H9 (cell line): ENCODE results near the gene TTC23. TPM values are rescaled to one million over a fixed set of nuclear protein-coding genes. Genes with fewer than 3 reads are reported as not detected.

Experiments used
- DNase-seq: peaks from one replicate; pipeline ENCODE4 v3.0.0-alpha.2; 2017
- H2AFZ ChIP-seq: one replicate; pipeline ENCODE4 v1.6.1; 2013; ENCODE audit warnings: mild to moderate bottlenecking, low read length, control low read depth, moderate library complexity
- H2AK5ac ChIP-seq: 2 replicates; pipeline ENCODE4 v1.6.1; 2013; ENCODE audit warnings: low read length, control low read depth, mixed read lengths; ENCODE audit not compliant: insufficient read length
- H2BK120ac ChIP-seq: one replicate; pipeline ENCODE4 v1.6.1; 2013; ENCODE audit warnings: low read depth, mild to moderate bottlenecking, low read length, control low read depth, inconsistent platforms; ENCODE audit not compliant: poor library complexity, severe bottlenecking
- H2BK12ac ChIP-seq: 2 replicates; pipeline ENCODE4 v1.6.1; 2013; ENCODE audit warnings: low read length, control low read depth, mixed read lengths, low read depth; ENCODE audit not compliant: insufficient read length
- H2BK15ac ChIP-seq: 2 replicates; pipeline ENCODE4 v1.6.1; 2013; ENCODE audit warnings: low read depth, low read length, control low read depth
- H2BK20ac ChIP-seq: one replicate; pipeline ENCODE4 v1.6.1; 2013; ENCODE audit warnings: low read depth, mild to moderate bottlenecking, low read length, control low read depth, inconsistent platforms; ENCODE audit not compliant: poor library complexity, severe bottlenecking
- H2BK5ac ChIP-seq: 2 replicates; pipeline ENCODE4 v1.6.1; 2013; ENCODE audit warnings: low read length, control low read depth, mixed read lengths; ENCODE audit not compliant: insufficient read length
- H3K14ac ChIP-seq: 2 replicates; pipeline ENCODE4 v1.6.1; 2013; ENCODE audit warnings: low read length, control low read depth; ENCODE audit not compliant: insufficient read depth
- H3K18ac ChIP-seq: 2 replicates; pipeline ENCODE4 v1.6.1; 2013; ENCODE audit warnings: low read depth, mild to moderate bottlenecking, mixed read lengths, low read length, control low read depth; ENCODE audit not compliant: insufficient read length
- H3K23ac ChIP-seq: 2 replicates; pipeline ENCODE4 v1.6.1; 2013; ENCODE audit warnings: low read length, control low read depth, mixed read lengths, low read depth; ENCODE audit not compliant: insufficient read length
- H3K23me2 ChIP-seq: 2 replicates; pipeline ENCODE4 v1.6.1; 2013; ENCODE audit warnings: low read depth, mild to moderate bottlenecking, mixed read lengths, low read length, control low read depth; ENCODE audit not compliant: insufficient read length, poor library complexity, severe bottlenecking
- H3K27ac ChIP-seq: 2 replicates; pipeline ENCODE4 v1.5.1; 2013; ENCODE audit warnings: low read length, control low read depth, mixed read lengths, low read depth; ENCODE audit not compliant: insufficient read length
- H3K27me3 ChIP-seq: 2 replicates; pipeline ENCODE4 v1.6.1; 2013; ENCODE audit warnings: low read length, control low read depth, inconsistent platforms; ENCODE audit not compliant: insufficient read depth
- H3K4ac ChIP-seq: 2 replicates; pipeline ENCODE4 v1.6.1; 2013; ENCODE audit warnings: low read depth, mild to moderate bottlenecking, control low read depth, inconsistent platforms, low read length, moderate library complexity
- H3K4me1 ChIP-seq: 2 replicates; pipeline ENCODE4 v1.6.1; 2013; ENCODE audit warnings: low read length, control low read depth, inconsistent platforms; ENCODE audit not compliant: insufficient read depth
- H3K4me2 ChIP-seq: 2 replicates; pipeline ENCODE4 v1.6.1; 2013; ENCODE audit warnings: low read length, control low read depth, mixed read lengths; ENCODE audit not compliant: insufficient read length, insufficient read depth
- H3K56ac ChIP-seq: 2 replicates; pipeline ENCODE4 v1.6.1; 2013; ENCODE audit warnings: low read depth, mild to moderate bottlenecking, mixed read lengths, low read length, control low read depth; ENCODE audit not compliant: insufficient read length
- H3K79me1 ChIP-seq: 2 replicates; pipeline ENCODE4 v1.6.1; 2013; ENCODE audit warnings: low read depth, mild to moderate bottlenecking, moderate library complexity, low read length, control low read depth, inconsistent platforms; ENCODE audit not compliant: insufficient read depth, poor library complexity, severe bottlenecking
- H3K79me2 ChIP-seq: 2 replicates; pipeline ENCODE4 v1.6.1; 2013; ENCODE audit warnings: low read length, control low read depth, inconsistent platforms; ENCODE audit not compliant: insufficient read depth
- H3K9ac ChIP-seq: 2 replicates; pipeline ENCODE4 v1.6.1; 2013; ENCODE audit warnings: low read length, control low read depth, mixed read lengths; ENCODE audit not compliant: insufficient read length; ENCODE audit errors: extremely low read depth
- H3K9me3 ChIP-seq: one replicate; pipeline ENCODE4 v1.6.1; 2013; ENCODE audit warnings: low read depth, low read length, inconsistent platforms; ENCODE audit not compliant: control insufficient read depth
- H3T11ph ChIP-seq: one replicate; pipeline ENCODE4 v1.6.1; 2013; ENCODE audit warnings: mild to moderate bottlenecking, low read length, control low read depth, inconsistent platforms
- H4K20me1 ChIP-seq: one replicate; pipeline ENCODE4 v1.6.1; 2013; ENCODE audit not compliant: control insufficient read depth, insufficient read length, insufficient read depth
- H4K5ac ChIP-seq: 2 replicates; pipeline ENCODE4 v1.6.1; 2013; ENCODE audit warnings: low read depth, mild to moderate bottlenecking, mixed read lengths, low read length, control low read depth; ENCODE audit not compliant: insufficient read length
- H4K8ac ChIP-seq: replicated peaks from 2 replicates; pipeline ENCODE4 v1.6.1; 2013; ENCODE audit warnings: low read length, control low read depth, mixed read lengths, low read depth; ENCODE audit not compliant: insufficient read length
- H4K91ac ChIP-seq: 2 replicates; pipeline ENCODE4 v1.6.1; 2013; ENCODE audit warnings: low read depth, mild to moderate bottlenecking, moderate library complexity, mixed read lengths, low read length, control low read depth; ENCODE audit not compliant: insufficient read length
- H3K27ac Mint-ChIP-seq, 3 experiments: 2 replicates in 2 of 3; 3 replicates in 1 of 3; pipeline ENCODE4 v1.8.0; 2020 to 2021; ENCODE audit warnings: mixed read lengths in 3 of 3, mild to moderate bottlenecking in 1 of 3, moderate library complexity in 1 of 3
- H3K27me3 Mint-ChIP-seq: 2 replicates; pipeline ENCODE4 v1.8.0; 2021; ENCODE audit warnings: low read depth, mild to moderate bottlenecking, moderate library complexity, mixed read lengths
- H3K36me3 Mint-ChIP-seq, 3 experiments: 2 replicates in 2 of 3; 3 replicates in 1 of 3; pipeline ENCODE4 v1.8.0; 2020 to 2021; ENCODE audit warnings: low read depth in 3 of 3, mixed read lengths in 3 of 3; ENCODE audit not compliant: insufficient read depth in 1 of 3
- H3K4me1 Mint-ChIP-seq, 2 experiments: 2 replicates each; pipeline ENCODE4 v1.8.0; 2020; ENCODE audit warnings: mixed read lengths in 2 of 2
- H3K4me3 Mint-ChIP-seq, 2 experiments: 2 replicates in 1 of 2; 3 replicates in 1 of 2; pipeline ENCODE4 v1.8.0; 2020 to 2021; ENCODE audit warnings: mild to moderate bottlenecking in 2 of 2, mixed read lengths in 2 of 2, moderate library complexity in 1 of 2
- H3K9me3 Mint-ChIP-seq, 2 experiments: 2 replicates in 1 of 2; 3 replicates in 1 of 2; pipeline ENCODE4 v1.8.0; 2020; ENCODE audit warnings: mild to moderate bottlenecking in 2 of 2, mixed read lengths in 2 of 2, moderate library complexity in 1 of 2
- CTCF ChIP-seq: fragments of 200-600 bp; sonication (generic); conservative IDR thresholded peaks from 3 replicates; pipeline ENCODE4 v1.8.0; 2021; ENCODE audit warnings: antibody characterized with exemption, mild to moderate bottlenecking
- WGBS: extraction: QIAGEN DNeasy Blood & Tissue Kit; methylation state at CpG from one replicate; pipeline ENCODE4 v1.1.7; 2013; ENCODE audit warnings: missing lambda C conversion rate, low lambda C conversion rate, mixed read lengths; ENCODE audit not compliant: insufficient read length; ENCODE audit errors: extremely low coverage; 5-methylcytosine and 5-hydroxymethylcytosine counted together
- total RNA-seq: library from RNA; stranded (reverse); gene quantifications from 2 replicates; pipeline ENCODE4 v1.2.1, GENCODE V29; 2021

Gene TTC23
- total RNA-seq, 1 experiment from 2014 or later, result 14.3 TPM

GRCh38 chr15:99211926-99212325 lies 37.5 kb downstream of the TTC23 start:
- no peaks in the 10 kb centered on the region for H3K27me3 ChIP-seq
- H3K27me3 Mint-ChIP-seq, result no peaks in the 10 kb centered on the region
- no peak overlapping the region for H3K23ac ChIP-seq
- H4K5ac ChIP-seq, result no peak overlapping the region
- no peak overlapping the region for H4K91ac ChIP-seq
- no peak overlapping the region for H2BK20ac ChIP-seq
- H3K27ac ChIP-seq, result no peak overlapping the region
- H3K18ac ChIP-seq, result no peak overlapping the region
- H2BK5ac ChIP-seq, result no peak overlapping the region
- H3K9me3 ChIP-seq, result no peaks in the 10 kb centered on the region
- no peaks in the 10 kb centered on the region for H3K4me1 ChIP-seq
- H2AFZ ChIP-seq, result no peak overlapping the region
- H3K56ac ChIP-seq, result no peak overlapping the region
- no peak overlapping the region for H3K4ac ChIP-seq
- H2AK5ac ChIP-seq, result no peak overlapping the region
- H3K9ac ChIP-seq, result no peak overlapping the region
- H3K79me2 ChIP-seq, result no peaks in the 10 kb centered on the region
- no peak overlapping the region for H3K14ac ChIP-seq
- WGBS, result no CpG with 5 or more reads among the region's 4 CpGs
- DNase-seq, result no peak
- peaks cover 0 to 8% (median 0%) of the 10 kb centered on the region in 3 experiments; a peak in 3 of 7 replicates for H3K36me3 Mint-ChIP-seq
- no peaks in the 10 kb centered on the region for H3K23me2 ChIP-seq
- H4K8ac ChIP-seq, result no peak overlapping the region
- no peaks in the 10 kb centered on the region for H3K79me1 ChIP-seq
- no peak overlapping the region for H3K27ac Mint-ChIP-seq
- no peak overlapping the region for H2BK15ac ChIP-seq
- H4K20me1 ChIP-seq, result no peaks in the 10 kb centered on the region
- no peak overlapping the region for H3K4me3 Mint-ChIP-seq
- H3K4me2 ChIP-seq, result no peak overlapping the region
- no peaks in the 10 kb centered on the region for H3K9me3 Mint-ChIP-seq
- H2BK120ac ChIP-seq, result no peak overlapping the region
- no peaks in the 10 kb centered on the region for H3K4me1 Mint-ChIP-seq
- TF ChIP-seq CTCF, result no peak
- no peak overlapping the region for H3T11ph ChIP-seq
- no peak overlapping the region for H2BK12ac ChIP-seq
